Astrocyte of the cerebellum (primary cell): Measurements from ENCODE around the gene TTLL12.
"Not testable (repeated sequence)": the region's sequence is repeated elsewhere in the genome, so short reads cannot be mapped to it uniquely, and the experiment has no call there.

ENCODE experiments used
- DNase-seq: peaks from one replicate; pipeline ENCODE4 v3.0.0-alpha.2; 2011; ENCODE audit warnings: low read depth
- H3K4me3 ChIP-seq: 2 replicates; pipeline ENCODE4 v1.5.1; 2011; ENCODE audit warnings: mild to moderate bottlenecking, low read depth, low read length, moderate library complexity
- in situ Hi-C: cut with HindIII; loops from 2 replicates; pipeline ENCODE4 v1.10.0; 2017; ENCODE audit warnings: low sequenced_read_pairs
- TF ChIP-seq, protein P1 (sequence below): IDR thresholded peaks from 2 replicates; pipeline ENCODE4 v1.5.1; 2012; ENCODE audit warnings: low read length, low read depth, moderate library complexity, mild to moderate bottlenecking; ENCODE audit errors: missing control alignments

TTLL12 gene

DNA sequence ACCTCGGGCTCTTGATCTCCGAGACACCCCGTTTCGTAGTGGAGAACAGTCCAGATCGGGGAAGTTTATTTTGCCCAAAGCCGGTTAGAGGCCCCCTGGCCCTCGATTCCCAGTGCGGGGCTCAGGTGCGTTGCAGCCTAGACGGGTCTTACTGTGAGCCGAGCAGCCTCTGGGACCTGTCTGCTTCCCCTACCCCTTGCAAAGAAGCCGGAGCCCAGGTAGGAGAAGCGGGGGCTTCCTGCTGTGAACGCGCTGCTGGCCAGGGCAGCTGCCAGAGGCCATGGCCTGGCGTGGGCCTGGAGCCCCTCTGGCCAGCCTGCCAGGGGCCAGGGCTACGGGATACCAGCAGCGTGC is 35.0 kb downstream of the TTLL12 start:
- in situ Hi-C loops, result no loop called here
- TF ChIP-seq, protein P1, sequence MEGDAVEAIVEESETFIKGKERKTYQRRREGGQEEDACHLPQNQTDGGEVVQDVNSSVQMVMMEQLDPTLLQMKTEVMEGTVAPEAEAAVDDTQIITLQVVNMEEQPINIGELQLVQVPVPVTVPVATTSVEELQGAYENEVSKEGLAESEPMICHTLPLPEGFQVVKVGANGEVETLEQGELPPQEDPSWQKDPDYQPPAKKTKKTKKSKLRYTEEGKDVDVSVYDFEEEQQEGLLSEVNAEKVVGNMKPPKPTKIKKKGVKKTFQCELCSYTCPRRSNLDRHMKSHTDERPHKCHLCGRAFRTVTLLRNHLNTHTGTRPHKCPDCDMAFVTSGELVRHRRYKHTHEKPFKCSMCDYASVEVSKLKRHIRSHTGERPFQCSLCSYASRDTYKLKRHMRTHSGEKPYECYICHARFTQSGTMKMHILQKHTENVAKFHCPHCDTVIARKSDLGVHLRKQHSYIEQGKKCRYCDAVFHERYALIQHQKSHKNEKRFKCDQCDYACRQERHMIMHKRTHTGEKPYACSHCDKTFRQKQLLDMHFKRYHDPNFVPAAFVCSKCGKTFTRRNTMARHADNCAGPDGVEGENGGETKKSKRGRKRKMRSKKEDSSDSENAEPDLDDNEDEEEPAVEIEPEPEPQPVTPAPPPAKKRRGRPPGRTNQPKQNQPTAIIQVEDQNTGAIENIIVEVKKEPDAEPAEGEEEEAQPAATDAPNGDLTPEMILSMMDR, result no peak
- peak overlapping the region; percentile 67 for H3K4me3 ChIP-seq
- DNase-seq, result no peak

DNA sequence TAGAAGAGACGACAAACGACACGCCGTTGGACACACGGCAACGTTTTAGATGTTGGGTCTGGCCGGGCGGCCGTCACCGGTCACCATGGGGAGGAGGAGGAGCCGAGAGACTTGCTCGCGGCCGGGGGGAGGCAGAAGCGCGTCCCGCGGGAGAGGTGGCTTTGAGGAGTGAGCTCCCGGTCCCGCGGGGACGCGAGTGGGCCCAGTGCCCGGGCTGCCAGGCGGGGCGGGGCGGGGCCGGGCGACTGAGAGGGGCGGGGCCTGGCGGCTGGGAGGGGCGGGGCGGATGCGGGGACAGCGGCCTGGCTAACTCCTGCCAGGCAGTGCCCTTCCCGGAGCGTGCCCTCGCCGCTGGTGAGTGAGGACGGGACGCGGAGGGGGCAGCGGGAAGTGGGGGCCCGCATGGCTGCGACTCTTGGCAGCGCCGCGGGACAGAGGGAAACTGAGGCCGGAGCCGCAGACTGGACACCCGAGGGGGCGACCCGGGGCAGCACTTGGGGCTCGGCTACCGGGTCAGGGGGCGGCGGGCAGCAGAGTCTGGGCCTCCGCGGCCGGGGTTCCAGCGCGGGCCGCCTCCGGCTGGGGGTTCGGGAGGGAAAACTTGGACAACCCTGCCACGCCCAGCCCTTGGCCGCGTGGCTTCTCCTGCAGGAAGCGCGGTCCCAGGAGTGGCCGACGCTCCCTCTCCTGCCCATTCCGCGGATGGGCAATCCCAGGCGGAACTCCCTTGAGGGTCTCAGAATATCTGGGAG is 35.5 kb downstream of the TTLL12 start, which contains the start of gene TSPO:
Gene TSPO (plus strand): TSS at position 309 of the 752 bp plus-strand sequence. CDS start 7,680 bp downstream, outside the sequence.
- TF ChIP-seq, protein P1, result no peak
- DNase-seq, result no peak
- peak within 1 kb of the TSS; percentile 67 for H3K4me3 ChIP-seq
- in situ Hi-C loops, result no loop called here

GRCh38 chr22:43150731-43151206 is 36.2 kb downstream of the TTLL12 start:
- peak overlapping the region; percentile 67 for H3K4me3 ChIP-seq
- TF ChIP-seq, protein P1, result no peak
- in situ Hi-C loops, result no loop called here
- DNase-seq, result no peak

DNA sequence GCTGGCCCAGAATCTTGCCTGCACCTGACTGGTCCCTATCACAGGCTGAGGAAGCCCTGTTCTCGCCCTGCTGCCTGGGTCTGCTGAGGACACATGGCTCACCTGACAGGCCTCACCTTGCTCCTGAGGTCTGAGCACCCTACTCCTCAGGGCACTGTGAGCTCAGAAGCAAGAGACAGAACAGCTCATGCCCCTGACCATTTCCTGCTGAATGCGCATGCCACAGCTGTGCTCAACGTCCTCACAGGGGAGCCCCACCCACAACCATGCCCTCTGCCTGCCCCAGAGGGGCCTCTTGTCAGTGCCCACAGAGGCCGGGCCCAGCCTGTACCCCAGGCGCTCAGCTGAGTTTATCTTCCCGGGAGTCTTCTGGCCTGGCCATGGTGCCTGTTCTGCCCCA is 38.4 kb downstream of the TTLL12 start:
- in situ Hi-C loops, result no loop called here
- H3K4me3 ChIP-seq, result no peak overlapping the region
- TF ChIP-seq, protein P1, result no peak
- DNase-seq, result no peak

DNA sequence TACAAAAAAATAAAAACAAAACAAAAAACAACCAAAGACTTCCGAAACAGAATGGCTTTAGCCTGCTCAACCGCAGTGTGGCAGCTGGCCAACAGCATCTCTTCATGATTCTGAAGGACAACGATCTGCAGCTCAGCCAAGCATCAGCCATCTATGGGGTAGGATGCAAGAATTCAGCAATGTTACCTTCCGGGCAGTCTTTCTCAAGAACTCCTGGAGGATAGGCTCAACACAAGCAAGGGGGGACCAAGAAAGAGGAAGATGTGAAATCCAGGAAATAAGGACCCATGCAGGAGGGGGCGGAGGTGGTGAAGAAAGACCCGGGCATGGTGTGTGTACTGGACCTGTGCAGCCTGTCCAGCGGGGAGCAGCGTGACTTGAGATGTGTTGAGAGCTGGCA is 39.1 kb downstream of the TTLL12 start:
- TF ChIP-seq, protein P1, result no peak
- no peak for DNase-seq
- in situ Hi-C loops, result no loop called here
- no peak overlapping the region for H3K4me3 ChIP-seq

- H3K4me3 ChIP-seq, DNase-seq, in situ Hi-C loops: not testable (repeated sequence)
Measured at GRCh38 chr22:43146332-43146731, 40.6 kb downstream of the TTLL12 start.

DNA sequence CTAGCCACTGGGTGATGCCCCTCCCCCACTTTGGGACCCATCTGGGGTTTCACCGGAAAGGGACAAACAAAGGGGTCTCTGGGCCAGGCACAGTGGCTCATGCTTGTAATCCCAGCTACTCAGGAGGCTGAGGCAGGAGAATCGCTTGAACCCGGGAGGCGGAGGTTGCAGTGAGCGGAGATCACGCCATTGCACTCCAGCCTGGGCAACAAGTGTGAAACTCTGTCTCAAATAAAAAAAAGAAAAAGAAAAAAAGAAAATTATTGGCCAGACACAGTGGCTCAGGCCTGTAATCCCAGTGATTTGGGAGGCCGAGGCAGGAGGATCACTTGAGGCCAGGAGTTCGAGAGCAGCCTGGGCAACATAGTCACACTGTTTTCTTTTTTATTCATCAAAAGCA is 41.6 kb downstream of the TTLL12 start:
- DNase-seq, in situ Hi-C loops, H3K4me3 ChIP-seq: not testable (repeated sequence)
